HepG2 (cell line): Measurements from ENCODE around the gene IKZF4. TPM values are rescaled to one million over a fixed set of nuclear protein-coding genes. Genes with fewer than 3 reads are reported as not detected.
A peak's percentile ranks its signal among the peaks of the same experiment; 100 is the strongest.

Source experiments
- BORCS8-MEF2B ChIP-seq: sonication (generic); formaldehyde crosslinking; IDR thresholded peaks from 2 replicates; pipeline ENCODE4 v1.8.0; 2022; ENCODE audit warnings: mild to moderate bottlenecking, missing genetic modification reagents
- GATA4 ChIP-seq: sonication (generic); IDR thresholded peaks from 2 replicates; pipeline ENCODE4 v1.6.1; 2016; ENCODE audit warnings: antibody characterized with exemption, low read depth, borderline replicate concordance
- GATAD2A ChIP-seq: IDR thresholded peaks from 2 replicates; pipeline ENCODE4 v1.6.1; 2016
- GZF1 ChIP-seq: sonication (generic); formaldehyde crosslinking; IDR thresholded peaks from 2 replicates; pipeline ENCODE4 v1.5.1; 2020; ENCODE audit warnings: mild to moderate bottlenecking, missing genetic modification reagents
- HDAC1 ChIP-seq: sonication (generic); formaldehyde crosslinking; IDR thresholded peaks from 2 replicates; pipeline ENCODE4 v1.5.1; 2020; ENCODE audit warnings: mild to moderate bottlenecking, missing genetic modification reagents
- HDAC6 ChIP-seq: fragments of 200-600 bp; sonication (generic); IDR thresholded peaks from 2 replicates; pipeline ENCODE4 v1.7.0; 2017; ENCODE audit warnings: mild to moderate bottlenecking, antibody characterized with exemption, low read length, low read depth
- KLF13 ChIP-seq: sonication (generic); formaldehyde crosslinking; IDR thresholded peaks from 2 replicates; pipeline ENCODE4 v1.4.0; 2020; ENCODE audit warnings: mild to moderate bottlenecking, missing genetic modification reagents
- LCORL ChIP-seq, 2 experiments: fragments of 450-650 bp in 1 of 2; sonication (generic) in 1 of 2; formaldehyde crosslinking in 1 of 2; IDR thresholded peaks; 2 replicates each; pipeline versions ENCODE4 v1.5.0 to v1.6.1; 2017 to 2020; ENCODE audit warnings: antibody characterized with exemption in 1 of 2, missing genetic modification reagents in 1 of 2
- MTA1 ChIP-seq: sonication (generic); formaldehyde crosslinking; IDR thresholded peaks from 2 replicates; pipeline ENCODE4 v1.4.0; 2020; ENCODE audit warnings: missing genetic modification reagents, mild to moderate bottlenecking, borderline replicate concordance
- PITX1 ChIP-seq: sonication (generic); formaldehyde crosslinking; IDR thresholded peaks from 2 replicates; pipeline ENCODE4 v1.5.1; 2020; ENCODE audit warnings: mild to moderate bottlenecking, missing genetic modification reagents
- RBM22 ChIP-seq: fragments of 200-400 bp; formaldehyde crosslinking; optimal IDR thresholded peaks from 2 replicates; pipeline ENCODE3; 2017; ENCODE audit warnings: mild to moderate bottlenecking, low read length, moderate library complexity
- SALL1 ChIP-seq: sonication (generic); formaldehyde crosslinking; IDR thresholded peaks from 2 replicates; pipeline ENCODE4 v1.8.0; 2022; ENCODE audit warnings: mild to moderate bottlenecking, missing genetic modification reagents
- SMAD3 ChIP-seq: sonication (generic); formaldehyde crosslinking; IDR thresholded peaks from 2 replicates; pipeline ENCODE4 v1.4.0; 2020; ENCODE audit warnings: missing genetic modification reagents
- SP2 ChIP-seq: sonication (generic); formaldehyde crosslinking; IDR thresholded peaks from 2 replicates; pipeline ENCODE4 v1.5.1; 2020; ENCODE audit warnings: mild to moderate bottlenecking, missing genetic modification reagents
- TSC22D2 ChIP-seq: sonication (generic); formaldehyde crosslinking; IDR thresholded peaks from 2 replicates; pipeline ENCODE4 v1.5.1; 2020; ENCODE audit warnings: missing genetic modification reagents, mild to moderate bottlenecking, borderline replicate concordance
- YY1 ChIP-seq: IDR thresholded peaks from 2 replicates; pipeline ENCODE4 v1.6.1; 2011; ENCODE audit warnings: low read length, low read depth, moderate library complexity, mild to moderate bottlenecking; ENCODE audit not compliant: insufficient read depth, insufficient replicate concordance
- ZNF225 ChIP-seq: sonication (generic); formaldehyde crosslinking; IDR thresholded peaks from 2 replicates; pipeline ENCODE4 v1.4.0; 2020; ENCODE audit warnings: mild to moderate bottlenecking, missing genetic modification reagents
- ZNF256 ChIP-seq: sonication (generic); formaldehyde crosslinking; conservative IDR thresholded peaks from 2 replicates; pipeline ENCODE4 v1.4.0; 2020; ENCODE audit warnings: missing genetic modification reagents
- ZNF331 ChIP-seq: sonication (generic); formaldehyde crosslinking; IDR thresholded peaks from 2 replicates; pipeline ENCODE4 v1.4.0; 2020; ENCODE audit warnings: missing genetic modification reagents
- ZNF446 ChIP-seq: sonication (generic); formaldehyde crosslinking; IDR thresholded peaks from 2 replicates; pipeline ENCODE4 v1.5.0; 2020; ENCODE audit warnings: mild to moderate bottlenecking, missing genetic modification reagents
- ZNF546 ChIP-seq: sonication (generic); formaldehyde crosslinking; conservative IDR thresholded peaks from 2 replicates; pipeline ENCODE4 v1.8.1; 2023; ENCODE audit warnings: mild to moderate bottlenecking, missing genetic modification reagents
- ZNF841 ChIP-seq: sonication (generic); formaldehyde crosslinking; IDR thresholded peaks from 2 replicates; pipeline ENCODE4 v1.8.1; 2023; ENCODE audit warnings: missing genetic modification reagents, borderline replicate concordance
- polyA plus RNA-seq, 8 experiments: library from polyadenylated mRNA; depleted of rRNA in 3 of 8; stranded (reverse) in 7 of 8; unstranded in 1 of 8; fragments of >200 nt; fragmentation: Illumina TruSeq in 4 of 8; extraction: Trizol in 4 of 8; gene quantifications; 2 replicates each; pipeline versions ENCODE4 v1.2.1 to v1.2.3, GENCODE V29; 2011 to 2016; ENCODE audit warnings: low read depth in 4 of 8, missing spikeins in 1 of 8, mixed read lengths in 1 of 8; ENCODE audit not compliant: insufficient read depth in 1 of 8
- total RNA-seq, 5 experiments: library from RNA; depleted of rRNA; stranded (reverse); fragments of >200 nt; fragmentation: Illumina TruSeq; extraction: Trizol; gene quantifications; 2 replicates each; pipeline ENCODE4 v1.2.3, GENCODE V29; 2016; ENCODE audit warnings: low read depth in 1 of 5
- TF ChIP-seq, protein P1 (sequence below): sonication (generic); formaldehyde crosslinking; IDR thresholded peaks from 2 replicates; pipeline ENCODE4 v1.4.0; 2020; ENCODE audit warnings: missing genetic modification reagents
- TF ChIP-seq, protein P2 (sequence below): sonication (generic); formaldehyde crosslinking; IDR thresholded peaks from 2 replicates; pipeline ENCODE4 v1.4.0; 2020; ENCODE audit warnings: missing genetic modification reagents
- TF ChIP-seq, protein P3 (sequence below): IDR thresholded peaks from 2 replicates; pipeline ENCODE4 v1.6.1; 2016; ENCODE audit warnings: control low read depth
- TF ChIP-seq, protein P4 (sequence below): sonication (generic); formaldehyde crosslinking; IDR thresholded peaks from 2 replicates; pipeline ENCODE4 v1.4.0; 2020; ENCODE audit warnings: mild to moderate bottlenecking, missing genetic modification reagents
- TF ChIP-seq, protein P5 (sequence below): sonication (generic); formaldehyde crosslinking; IDR thresholded peaks from 2 replicates; pipeline ENCODE4 v1.4.0; 2020; ENCODE audit warnings: missing genetic modification reagents
- TF ChIP-seq, protein P6 (sequence below): IDR thresholded peaks from 2 replicates; pipeline ENCODE4 v1.6.1; 2016; ENCODE audit warnings: low read depth, borderline replicate concordance

IKZF4 gene
- total and polyA plus RNA-seq, 2 of the 13 experiments (the other 11 are each of a cell fraction or from before 2014, with no cell fraction given): 0.58 to 2.2 TPM

DNA sequence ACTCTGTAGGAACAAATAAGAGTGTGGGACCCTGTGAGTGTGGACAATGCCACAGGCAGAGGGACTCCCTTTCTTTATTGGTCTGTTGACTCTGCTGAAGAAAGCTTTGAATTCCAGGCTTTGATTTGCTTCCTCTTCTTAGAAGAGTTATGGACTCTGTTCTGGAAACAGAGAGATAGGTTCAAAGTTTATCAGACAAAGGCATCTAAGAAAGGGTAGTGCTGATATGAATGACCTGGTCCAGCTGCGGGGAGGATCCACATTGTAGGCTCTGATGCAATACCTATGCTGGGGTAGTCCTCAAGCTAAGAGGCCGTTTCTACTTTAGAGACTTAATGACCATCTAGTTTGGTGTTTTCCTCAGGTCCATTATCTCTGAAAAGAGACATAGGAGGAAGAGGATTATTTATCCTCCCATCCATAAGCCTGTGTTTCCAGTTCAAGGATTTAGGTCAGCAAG is 10.7 kb upstream of the IKZF4 start (continued):
- TF ChIP-seq, protein P1, sequence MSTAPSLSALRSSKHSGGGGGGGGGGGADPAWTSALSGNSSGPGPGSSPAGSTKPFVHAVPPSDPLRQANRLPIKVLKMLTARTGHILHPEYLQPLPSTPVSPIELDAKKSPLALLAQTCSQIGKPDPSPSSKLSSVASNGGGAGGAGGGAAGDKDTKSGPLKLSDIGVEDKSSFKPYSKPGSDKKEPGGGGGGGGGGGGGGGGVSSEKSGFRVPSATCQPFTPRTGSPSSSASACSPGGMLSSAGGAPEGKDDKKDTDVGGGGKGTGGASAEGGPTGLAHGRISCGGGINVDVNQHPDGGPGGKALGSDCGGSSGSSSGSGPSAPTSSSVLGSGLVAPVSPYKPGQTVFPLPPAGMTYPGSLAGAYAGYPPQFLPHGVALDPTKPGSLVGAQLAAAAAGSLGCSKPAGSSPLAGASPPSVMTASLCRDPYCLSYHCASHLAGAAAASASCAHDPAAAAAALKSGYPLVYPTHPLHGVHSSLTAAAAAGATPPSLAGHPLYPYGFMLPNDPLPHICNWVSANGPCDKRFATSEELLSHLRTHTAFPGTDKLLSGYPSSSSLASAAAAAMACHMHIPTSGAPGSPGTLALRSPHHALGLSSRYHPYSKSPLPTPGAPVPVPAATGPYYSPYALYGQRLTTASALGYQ: no peak
- TF ChIP-seq, protein P2, sequence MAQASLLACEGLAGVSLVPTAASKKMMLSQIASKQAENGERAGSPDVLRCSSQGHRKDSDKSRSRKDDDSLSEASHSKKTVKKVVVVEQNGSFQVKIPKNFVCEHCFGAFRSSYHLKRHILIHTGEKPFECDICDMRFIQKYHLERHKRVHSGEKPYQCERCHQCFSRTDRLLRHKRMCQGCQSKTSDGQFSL (CRISPR knock-in tag): no peak
- TF ChIP-seq SP2 (CRISPR knock-in tag): no peak
- TF ChIP-seq SALL1: peak; percentile 30; the same call in 1 of the 2 replicates
- TF ChIP-seq GZF1 (CRISPR knock-in tag): no peak
- TF ChIP-seq PITX1 (CRISPR knock-in tag): 0 out of 2 replicates have a peak, but pooled peaks have one; percentile 49
- peak; percentile 57; the same call in 1 of the 2 replicates for TF ChIP-seq ZNF331
- TF ChIP-seq, protein P3, sequence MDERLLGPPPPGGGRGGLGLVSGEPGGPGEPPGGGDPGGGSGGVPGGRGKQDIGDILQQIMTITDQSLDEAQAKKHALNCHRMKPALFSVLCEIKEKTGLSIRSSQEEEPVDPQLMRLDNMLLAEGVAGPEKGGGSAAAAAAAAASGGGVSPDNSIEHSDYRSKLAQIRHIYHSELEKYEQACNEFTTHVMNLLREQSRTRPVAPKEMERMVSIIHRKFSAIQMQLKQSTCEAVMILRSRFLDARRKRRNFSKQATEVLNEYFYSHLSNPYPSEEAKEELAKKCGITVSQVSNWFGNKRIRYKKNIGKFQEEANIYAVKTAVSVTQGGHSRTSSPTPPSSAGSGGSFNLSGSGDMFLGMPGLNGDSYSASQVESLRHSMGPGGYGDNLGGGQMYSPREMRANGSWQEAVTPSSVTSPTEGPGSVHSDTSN (CRISPR knock-in tag): no peak
- peak; percentile 58; the same call in 1 of the 2 replicates for TF ChIP-seq GATA4
- TF ChIP-seq, protein P4, sequence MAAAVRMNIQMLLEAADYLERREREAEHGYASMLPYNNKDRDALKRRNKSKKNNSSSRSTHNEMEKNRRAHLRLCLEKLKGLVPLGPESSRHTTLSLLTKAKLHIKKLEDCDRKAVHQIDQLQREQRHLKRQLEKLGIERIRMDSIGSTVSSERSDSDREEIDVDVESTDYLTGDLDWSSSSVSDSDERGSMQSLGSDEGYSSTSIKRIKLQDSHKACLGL (CRISPR knock-in tag): no peak
- TF ChIP-seq ZNF256 (CRISPR knock-in tag): no peak
- TF ChIP-seq BORCS8-MEF2B (CRISPR knock-in tag): no peak
- TF ChIP-seq KLF13 (CRISPR knock-in tag): no peak
- TF ChIP-seq LCORL (IDR thresholded peaks at IDR 0.05): no peak
- TF ChIP-seq LCORL (CRISPR knock-in tag; IDR thresholded peaks at IDR 0.05): no peak
- no peak for TF ChIP-seq ZNF446
- TF ChIP-seq HDAC6: no peak
- no peak for TF ChIP-seq ZNF546 (CRISPR knock-in tag)
- no peak for TF ChIP-seq YY1
- TF ChIP-seq HDAC1 (CRISPR knock-in tag): peak; percentile 54; the same call in 1 of the 2 replicates
- TF ChIP-seq RBM22: no peak
- TF ChIP-seq, protein P5, sequence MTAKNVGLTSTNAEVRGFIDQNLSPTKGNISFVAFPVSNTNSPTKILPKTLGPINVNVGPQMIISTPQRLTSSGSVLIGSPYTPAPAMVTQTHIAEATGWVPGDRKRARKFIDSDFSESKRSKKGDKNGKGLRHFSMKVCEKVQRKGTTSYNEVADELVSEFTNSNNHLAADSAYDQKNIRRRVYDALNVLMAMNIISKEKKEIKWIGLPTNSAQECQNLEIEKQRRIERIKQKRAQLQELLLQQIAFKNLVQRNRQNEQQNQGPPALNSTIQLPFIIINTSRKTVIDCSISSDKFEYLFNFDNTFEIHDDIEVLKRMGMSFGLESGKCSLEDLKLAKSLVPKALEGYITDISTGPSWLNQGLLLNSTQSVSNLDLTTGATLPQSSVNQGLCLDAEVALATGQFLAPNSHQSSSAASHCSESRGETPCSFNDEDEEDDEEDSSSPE (CRISPR knock-in tag): no peak
- TF ChIP-seq ZNF225 (CRISPR knock-in tag): no peak
- TF ChIP-seq, protein P6, sequence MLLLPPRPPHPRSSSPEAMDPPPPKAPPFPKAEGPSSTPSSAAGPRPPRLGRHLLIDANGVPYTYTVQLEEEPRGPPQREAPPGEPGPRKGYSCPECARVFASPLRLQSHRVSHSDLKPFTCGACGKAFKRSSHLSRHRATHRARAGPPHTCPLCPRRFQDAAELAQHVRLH (CRISPR knock-in tag): no peak
- TF ChIP-seq GATAD2A (CRISPR knock-in tag): peak; percentile 87
- TF ChIP-seq MTA1 (CRISPR knock-in tag): peak; percentile 25; the same call in 1 of the 2 replicates
- no peak for TF ChIP-seq ZNF841
- TF ChIP-seq SMAD3 (CRISPR knock-in tag): 0 out of 2 replicates have a peak, but pooled peaks have one; percentile 32
- TF ChIP-seq TSC22D2 (CRISPR knock-in tag): no peak
